Naive thymus-derived CD4-positive, alpha-beta T cell (primary cell): ENCODE results near the gene HAL. TPM values are rescaled to one million over a fixed set of nuclear protein-coding genes. Genes with fewer than 3 reads are reported as not detected.

Experiments used
- ATAC-seq: fragments of 150-1000 bp; cut with Tn5 transposase; 2 replicates; pipeline ENCODE4 v1.10.0; 2021; ENCODE audit warnings: mild to moderate bottlenecking, moderate library complexity
- CTCF ChIA-PET: fragments of 350-600 bp; sonication (Branson Sonifier 250); formaldehyde crosslinking; loops from one replicate; lab custom pipeline; 2021; ENCODE audit warnings: antibody characterized with exemption; lab: Charles Lee
- POLR2A ChIA-PET: fragments of 350-600 bp; sonication (Branson Sonifier 250); formaldehyde crosslinking; loops from one replicate; lab custom pipeline; 2021; ENCODE audit warnings: antibody characterized with exemption, inconsistent platforms; lab: Charles Lee
- DNase-seq, 9 donors: peaks; one replicate each; pipeline versions ENCODE4 v3.0.0 to v3.0.0-alpha.2; 2020 to 2022; ENCODE audit warnings: mixed read lengths in 1 of 9
- H3K27ac ChIP-seq: one replicate; pipeline ENCODE4 v1.7.0; 2013; ENCODE audit warnings: mild to moderate bottlenecking, low read depth, low read length, moderate library complexity
- H3K27me3 ChIP-seq, 2 donors: one replicate each; pipeline ENCODE4 v1.7.0; 2013; ENCODE audit warnings: low read length in 2 of 2, mild to moderate bottlenecking in 2 of 2, moderate library complexity in 2 of 2; ENCODE audit not compliant: control insufficient read depth in 2 of 2, insufficient read depth in 2 of 2
- H3K36me3 ChIP-seq, 3 experiments: 1 replicate in 2 of 3; 2 replicates in 1 of 3; pipeline ENCODE4 v1.7.0; 2013; ENCODE audit warnings: low read length in 3 of 3, mild to moderate bottlenecking in 3 of 3, moderate library complexity in 1 of 3; ENCODE audit not compliant: insufficient read depth in 3 of 3, control insufficient read depth in 2 of 3
- H3K4me1 ChIP-seq, 2 donors: one replicate each; pipeline ENCODE4 v1.7.0; 2013; ENCODE audit warnings: low read length in 2 of 2, mild to moderate bottlenecking in 2 of 2, moderate library complexity in 1 of 2; ENCODE audit not compliant: control insufficient read depth in 2 of 2, insufficient read depth in 2 of 2
- H3K4me3 ChIP-seq: 2 replicates; pipeline ENCODE4 v1.7.0; 2013; ENCODE audit warnings: mild to moderate bottlenecking, low read length
- H3K9me3 ChIP-seq, 3 experiments: 1 replicate in 2 of 3; 2 replicates in 1 of 3; pipeline ENCODE4 v1.7.0; 2013; ENCODE audit warnings: low read length in 3 of 3; ENCODE audit not compliant: control insufficient read depth in 2 of 3
- H3K27ac Mint-ChIP-seq, 9 donors: one replicate each; pipeline ENCODE4 v1.8.0; 2020 to 2022; ENCODE audit warnings: mixed read lengths in 9 of 9, mild to moderate bottlenecking in 8 of 9, moderate library complexity in 5 of 9, inconsistent platforms in 2 of 9
- H3K27me3 Mint-ChIP-seq, 5 donors: one replicate each; pipeline ENCODE4 v1.8.0; 2021 to 2022; ENCODE audit warnings: mixed read lengths in 5 of 5, mild to moderate bottlenecking in 1 of 5
- H3K36me3 Mint-ChIP-seq, 5 donors: one replicate each; pipeline ENCODE4 v1.8.0; 2020 to 2022; ENCODE audit warnings: mixed read lengths in 5 of 5, mild to moderate bottlenecking in 3 of 5, inconsistent platforms in 1 of 5
- H3K4me1 Mint-ChIP-seq, 7 donors: one replicate each; pipeline ENCODE4 v1.8.0; 2020 to 2022; ENCODE audit warnings: mixed read lengths in 7 of 7, mild to moderate bottlenecking in 3 of 7, inconsistent platforms in 1 of 7
- H3K4me3 Mint-ChIP-seq, 10 donors: one replicate each; pipeline ENCODE4 v1.8.0; 2020 to 2022; ENCODE audit warnings: mild to moderate bottlenecking in 10 of 10, mixed read lengths in 10 of 10, moderate library complexity in 6 of 10, inconsistent platforms in 2 of 10
- H3K9me3 Mint-ChIP-seq, 11 donors: one replicate each; pipeline ENCODE4 v1.8.0; 2020 to 2022; ENCODE audit warnings: mixed read lengths in 11 of 11, mild to moderate bottlenecking in 4 of 11, inconsistent platforms in 1 of 11, moderate library complexity in 1 of 11
- intact Hi-C, 2 donors: fragments of 100-400 bp; cut with micrococcal nuclease; formaldehyde crosslinking; loops; one replicate each; pipeline ENCODE4 v1.15.1; 2023
- polyA plus RNA-seq, 2 donors: library from polyadenylated mRNA; unstranded; fragments of 300-500 nt; fragmentation: Illumina TruSeq; gene quantifications; one replicate each; pipeline ENCODE4 v1.2.3, GENCODE V29; 2021
- total RNA-seq, 6 experiments: library from RNA in 5 of 6; stranded (reverse) in 5 of 6; gene quantifications; 1 replicate in 5 of 6; 2 replicates in 1 of 6; pipeline ENCODE4 v1.2.3 and lab custom pipeline; 2021 to 2026

Gene HAL
- total and polyA plus RNA-seq, 7 experiments from 2014 or later: 0.24 to 7.0 (median 1.1) TPM; not detected in 2

DNA sequence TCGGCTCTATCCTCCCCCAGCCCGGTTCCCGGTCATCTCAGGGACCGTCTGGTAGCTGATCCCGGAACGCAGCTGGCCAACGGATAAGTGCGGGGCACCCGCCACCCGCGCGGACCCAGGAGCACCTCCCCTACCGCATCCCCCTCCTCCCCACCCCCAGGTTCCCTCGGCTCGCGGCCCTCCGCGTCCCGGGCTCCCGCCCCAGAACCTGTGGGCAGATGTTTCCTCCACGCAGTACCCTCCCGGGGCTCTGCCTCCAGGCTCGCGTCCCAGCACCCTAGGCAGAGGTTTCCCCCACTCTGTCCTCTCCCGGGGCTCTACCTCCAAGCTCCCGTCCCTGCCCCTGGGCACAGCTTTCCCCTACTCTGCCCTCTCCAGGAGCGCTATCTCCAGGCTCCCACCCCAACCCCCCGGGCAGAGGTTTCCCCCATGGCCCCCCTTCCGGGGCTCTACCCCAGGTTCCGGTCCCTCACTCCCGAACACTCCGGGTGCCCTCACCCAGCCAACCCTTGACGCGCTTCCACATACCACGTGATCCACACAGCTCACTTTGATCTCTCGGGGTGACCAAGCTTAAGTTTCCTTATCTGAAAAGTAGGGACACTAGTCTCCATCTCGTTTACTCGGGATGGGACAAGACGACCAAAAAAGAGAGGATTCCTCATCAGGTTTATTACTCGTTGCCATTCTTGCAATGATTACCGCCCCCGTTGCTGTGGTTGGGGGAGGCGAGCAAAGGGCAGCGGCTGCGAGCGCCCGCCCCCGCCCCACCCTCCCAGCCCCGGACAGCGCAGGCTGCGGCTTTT lies 53.4 kb downstream of the HAL start, which contains the start of gene CCDC38:
Gene CCDC38 (minus strand): TSS at position 91 of the 806 bp plus-strand sequence. CDS start 6,105 bp downstream, outside the sequence.
- Mint-ChIP-seq H3K27me3 (peaks cover 0 to 26% (median 0%) of the 10 kb centered on the region in 5 donors), H3K27ac (peak within 1 kb of the TSS; percentile 85 to 97 (median 89)), H3K36me3 (no peaks in the 10 kb centered on the region), H3K4me1 (peaks cover 4 to 12% (median 10%) of the 10 kb centered on the region in 7 donors), H3K9me3 (no peaks in the 10 kb centered on the region), H3K4me3 (peak within 1 kb of the TSS; percentile 88 to 99 (median 96))
- H3K27ac ChIP-seq: peak within 1 kb of the TSS; percentile 86
- intact Hi-C loops: loop anchor here (1.0 to 10.0 kb wide), 19 partner anchors 24 to 1480 kb away; partner anchors contain the start of genes CDK17 (in 2 of the 2), LTA4H (in 2 of the 2), NDUFA12 (in 2 of the 2) and NEDD1 (in 2 of the 2)
- ATAC-seq: peak; percentile 97
- CTCF ChIA-PET: interaction anchor here (0.6 to 1.6 kb wide), 4 partner anchors 9 to 965 kb away, joined by 3 to 4 read pairs (median 4); no protein-coding TSS in a partner anchor
- peaks cover 0 to 10% (median 0%) of the 10 kb centered on the region in 3 experiments for H3K36me3 ChIP-seq
- POLR2A ChIA-PET: interaction anchor here (0.5 to 2.8 kb wide), 15 partner anchors 9 to 725 kb away, joined by 3 to 21 read pairs (median 3); partner anchors contain the start of genes FGD6, LTA4H, METAP2 and VEZT
- peak within 1 kb of the TSS; percentile 93 for H3K4me3 ChIP-seq
- no peaks in the 10 kb centered on the region for H3K27me3 ChIP-seq
- H3K4me1 ChIP-seq: peaks cover 6% of the 10 kb centered on the region in 2 donors
- H3K9me3 ChIP-seq: no peaks in the 10 kb centered on the region
- DNase-seq: peak; percentile 56 to 86 (median 82)

DNA sequence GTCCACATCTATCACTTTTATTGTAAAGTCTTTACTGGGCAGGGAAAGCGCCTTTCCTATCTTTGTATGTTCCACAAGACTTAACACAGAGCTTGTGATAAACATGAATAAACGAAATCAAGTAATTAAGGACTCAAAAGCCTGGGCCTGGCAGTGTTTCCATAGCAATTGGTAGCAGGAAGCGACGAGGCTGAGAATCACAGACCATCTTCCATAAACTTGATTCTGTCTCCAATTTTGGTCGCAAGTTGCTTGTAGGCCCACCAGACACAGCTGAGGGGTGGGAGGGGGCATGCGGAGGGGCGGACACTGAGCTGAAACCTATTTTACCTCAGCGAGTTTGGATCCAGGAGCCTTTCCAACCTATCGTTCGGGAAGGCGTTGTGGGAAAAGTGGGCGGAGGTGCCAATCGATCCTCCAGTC lies 54.0 kb downstream of the HAL start:
- Mint-ChIP-seq H3K4me3 (peak overlapping the region; percentile 88 to 99 (median 96)), H3K27ac (peak overlapping the region in 8 of 9 donors; percentile 25 to 97 (median 89)), H3K36me3 (no peaks in the 10 kb centered on the region), H3K9me3 (no peaks in the 10 kb centered on the region), H3K4me1 (peaks cover 4 to 12% (median 10%) of the 10 kb centered on the region in 7 donors), H3K27me3 (peaks cover 0 to 27% (median 0%) of the 10 kb centered on the region in 5 donors)
- CTCF ChIA-PET: interaction anchor here (1.2 to 1.4 kb wide), 2 partner anchors 24 to 57 kb away, joined by 4 read pairs; no protein-coding TSS in a partner anchor
- Histone ChIP-seq H3K27me3 (no peaks in the 10 kb centered on the region), H3K27ac (peak overlapping the region; percentile 86), H3K36me3 (peaks cover 0 to 10% (median 0%) of the 10 kb centered on the region in 3 experiments), H3K9me3 (no peaks in the 10 kb centered on the region), H3K4me1 (peaks cover 6% of the 10 kb centered on the region in 2 donors), H3K4me3 (peak overlapping the region; percentile 93)
- intact Hi-C loops: loop anchor here (1.0 to 10.0 kb wide), 17 partner anchors 23 to 1480 kb away; partner anchors contain the start of genes CDK17 (in 2 of the 2), NDUFA12 (in 2 of the 2), NEDD1 (in 2 of the 2) and SNRPF (in 2 of the 2)
- POLR2A ChIA-PET: interaction anchor here (0.5 to 2.8 kb wide), 7 partner anchors 9 to 725 kb away, joined by 3 to 21 read pairs (median 3); partner anchors contain the start of genes FGD6 and VEZT
- DNase-seq (peak in 4 of 9 donors; percentile 4 to 18 (median 13)), ATAC-seq (no peak)

DNA sequence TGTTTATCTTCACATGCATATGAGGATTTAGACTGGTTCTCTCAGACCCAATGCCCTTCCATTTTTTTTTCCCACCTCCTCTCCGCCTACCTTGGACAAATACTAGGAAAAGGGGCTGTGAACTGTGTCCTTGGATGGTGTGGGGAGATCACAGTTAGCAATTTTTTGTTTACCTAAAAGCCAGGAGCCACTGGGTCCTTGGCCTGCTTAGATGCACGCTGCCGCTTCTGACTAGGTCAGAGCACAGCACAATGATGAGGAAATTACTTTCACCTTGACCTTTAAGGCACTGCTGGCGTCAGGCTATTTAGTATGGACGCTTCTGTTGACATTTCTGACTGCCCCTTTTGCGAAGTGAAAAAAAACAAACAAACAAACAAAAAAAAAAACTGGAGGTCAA lies 55.6 kb downstream of the HAL start:
- peaks cover 0 to 10% (median 0%) of the 10 kb centered on the region in 3 experiments for H3K36me3 ChIP-seq
- CTCF ChIA-PET: interaction anchor here (0.7 kb wide), 1 partner anchor 88 kb away, joined by 3 read pairs; no protein-coding TSS in a partner anchor
- peaks cover 0 to 23% (median 0%) of the 10 kb centered on the region in 5 donors for H3K27me3 Mint-ChIP-seq
- intact Hi-C loops: loop anchor here (5.0 to 10.0 kb wide), 4 partner anchors 257 to 1478 kb away; partner anchors contain the start of gene NEDD1 (in 1 of the 2)
- peak overlapping the region in 2 of 9 donors; percentile 11 to 33 for H3K27ac Mint-ChIP-seq
- no peaks in the 10 kb centered on the region for H3K36me3 Mint-ChIP-seq
- H3K9me3 ChIP-seq: no peaks in the 10 kb centered on the region
- no peaks in the 10 kb centered on the region for H3K27me3 ChIP-seq
- no peaks in the 10 kb centered on the region for H3K9me3 Mint-ChIP-seq
- no peak overlapping the region for H3K4me3 Mint-ChIP-seq
- H3K4me1 ChIP-seq: peaks cover 6% of the 10 kb centered on the region in 2 donors
- ATAC-seq (no peak), DNase-seq (no peak)
- H3K27ac ChIP-seq: no peak overlapping the region
- H3K4me1 Mint-ChIP-seq: peaks cover 4 to 12% (median 10%) of the 10 kb centered on the region in 7 donors
- no peak overlapping the region for H3K4me3 ChIP-seq
- POLR2A ChIA-PET: no interaction called here

Other genes starting within 250 kb of the HAL start
- gene NTN4, start 205.6 kb downstream of the HAL start, total RNA-seq: under 1 TPM in 2 of 5 experiments, not detected in 3; 0.08 to 0.86 TPM
- not detected for gene NTN4, start 205.6 kb downstream of the HAL start, polyA plus RNA-seq
- gene SNRPF, start 137.4 kb downstream of the HAL start, total RNA-seq: 10 to 100 TPM; 19.0 to 40.4 (median 21.7) TPM
- gene SNRPF, start 137.4 kb downstream of the HAL start, polyA plus RNA-seq: 10 to 100 TPM; 24.6 to 71.1 TPM
- under 1 TPM in 2 of 5 experiments, not detected in 3; 0.07 to 0.27 TPM for gene CCDC38, start 53.7 kb downstream of the HAL start, total RNA-seq
- under 1 TPM in 1 of 2 donors, not detected in 1; 0.08 TPM for gene CCDC38, start 53.7 kb downstream of the HAL start, polyA plus RNA-seq
- gene AMDHD1, start 53.0 kb downstream of the HAL start, total RNA-seq: 1 to 10 TPM in 3 of 5 experiments, under 1 TPM in 2; 0.66 to 2.4 (median 1.4) TPM
- under 1 TPM; 0.32 to 0.41 TPM for gene AMDHD1, start 53.0 kb downstream of the HAL start, polyA plus RNA-seq
- 100 to 1,000 TPM in 1 of 5 experiments, 10 to 100 TPM in 4; 52.5 to 151 (median 63.4) TPM for gene LTA4H, start 39.2 kb upstream of the HAL start, total RNA-seq
- 10 to 100 TPM; 80.9 to 82.9 TPM for gene LTA4H, start 39.2 kb upstream of the HAL start, polyA plus RNA-seq
- gene ELK3, start 198.0 kb upstream of the HAL start, total RNA-seq: 10 to 100 TPM; 24.9 to 52.3 (median 34.7) TPM
- 10 to 100 TPM; 16.8 to 22.1 TPM for gene ELK3, start 198.0 kb upstream of the HAL start, polyA plus RNA-seq